Measurements from ENCODE around the gene CPLX1.

Gene CPLX1

DNA sequence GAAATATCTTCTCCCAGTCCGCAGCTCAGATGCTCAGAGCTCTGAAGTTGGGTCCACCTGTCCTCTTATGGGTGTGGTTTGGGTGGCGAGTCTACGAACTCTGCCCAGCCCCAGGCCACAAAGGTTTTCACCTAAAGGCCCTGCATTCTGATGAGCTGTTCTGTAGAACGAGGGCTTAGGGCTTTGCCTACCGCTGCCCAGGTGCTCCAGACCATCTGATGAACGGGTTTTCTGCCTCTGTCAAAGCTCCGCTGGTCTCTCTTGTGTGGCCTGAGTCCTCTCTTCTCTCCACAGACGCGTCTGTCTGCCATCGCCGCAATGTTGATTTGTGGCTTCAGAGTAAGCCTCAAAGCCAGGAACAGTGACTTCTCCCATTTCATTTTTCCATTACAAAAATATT is 28.4 kb upstream of the CPLX1 start:
- DNase-seq, result no peak

- DNase-seq, result no peak
These were observed 27.5 kb upstream of the CPLX1 start for GRCh38 chr4:853416-853781.

- DNase-seq, result no peak
These were observed 25.9 kb upstream of the CPLX1 start for GRCh38 chr4:851701-852430.

DNA sequence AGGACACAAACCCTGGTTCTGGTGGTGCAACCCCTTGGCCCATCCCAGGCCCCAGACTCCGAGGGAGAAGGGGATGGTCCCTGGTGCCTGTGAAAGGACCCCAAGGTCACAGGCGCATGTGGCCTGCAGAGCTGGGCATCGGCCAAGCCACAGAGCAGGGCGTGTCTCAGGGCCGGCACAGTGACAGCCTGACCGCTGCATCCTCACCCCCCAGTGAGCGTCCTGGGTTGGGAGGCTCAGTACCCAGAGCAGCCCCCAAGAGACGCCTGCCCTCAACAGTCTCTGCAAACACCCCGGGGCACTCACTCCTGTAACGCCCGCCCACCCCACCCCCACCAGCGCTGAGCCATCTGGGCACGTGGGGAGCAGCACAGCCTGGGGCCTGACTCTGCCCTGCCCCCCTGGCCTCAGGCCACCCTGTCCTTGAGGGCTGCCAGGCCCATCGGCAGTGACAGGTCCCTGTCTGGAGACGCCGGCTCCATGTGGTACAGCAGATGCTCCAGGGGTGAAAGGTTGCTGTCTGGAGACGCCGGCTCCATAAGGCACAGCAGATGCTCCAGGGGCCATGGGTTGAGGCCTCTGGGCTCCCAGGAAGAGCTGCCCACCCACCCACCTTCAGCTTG is 24.5 kb upstream of the CPLX1 start:
- DNase-seq, result no peak

GRCh38 chr4:849478-850175 is 23.7 kb upstream of the CPLX1 start:
- no peak for DNase-seq

- no peak for DNase-seq
These were observed 23.0 kb upstream of the CPLX1 start for GRCh38 chr4:848803-849477.

GRCh38 chr4:848307-848691 is 22.4 kb upstream of the CPLX1 start:
- no peak for DNase-seq

DNA sequence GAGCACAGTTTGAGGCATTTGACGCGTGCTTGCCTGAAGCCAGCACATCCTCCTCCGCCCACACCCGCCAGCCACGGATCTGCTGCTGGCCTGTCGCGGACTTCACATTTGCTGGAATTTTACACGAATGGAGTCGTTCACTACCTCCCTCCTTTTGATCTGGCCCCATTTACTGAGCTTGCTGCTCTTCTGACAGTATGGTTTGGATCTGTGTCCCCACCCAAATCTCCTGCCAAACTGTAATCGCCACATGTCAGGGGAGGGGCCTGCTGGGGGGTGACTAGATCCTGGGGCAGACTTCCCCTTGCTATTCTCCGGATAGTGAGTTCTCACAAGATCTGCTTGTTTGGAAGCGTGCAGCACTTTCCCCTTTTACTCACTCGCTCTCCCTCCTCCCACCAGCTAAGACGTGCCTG is 19.9 kb upstream of the CPLX1 start:
- DNase-seq, result no peak

DNA sequence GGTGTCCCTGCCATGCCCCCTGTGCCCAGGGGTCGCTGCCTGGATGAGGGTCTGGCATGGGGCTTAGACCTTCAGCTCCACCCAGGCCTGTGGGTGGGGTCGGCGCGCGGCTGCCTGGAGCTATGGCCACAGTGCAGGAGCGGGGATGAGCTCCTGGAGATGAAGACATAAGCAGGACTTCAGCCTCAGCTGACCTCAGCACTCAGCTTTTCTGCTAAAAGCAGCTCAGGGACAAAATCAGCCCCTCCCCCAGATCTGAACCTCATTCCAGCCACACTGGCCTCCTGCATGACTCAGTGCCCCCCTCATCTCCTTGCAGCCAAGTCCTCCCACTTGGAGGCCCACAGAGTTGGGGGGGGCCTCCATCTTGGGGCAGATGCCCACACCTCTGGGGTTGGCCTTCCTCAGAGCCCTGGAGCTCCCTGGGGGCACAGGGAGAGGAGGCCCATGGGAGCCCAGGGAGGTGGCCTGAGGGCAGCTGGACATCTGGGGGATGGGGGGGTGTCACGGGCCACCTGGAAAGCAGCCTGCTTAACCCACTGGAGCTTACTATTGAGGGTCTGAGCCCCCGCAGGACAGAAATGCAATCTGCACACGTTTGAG is 19.4 kb upstream of the CPLX1 start:
- DNase-seq, result no peak

- no peak for DNase-seq
These were observed 18.9 kb upstream of the CPLX1 start for GRCh38 chr4:844752-845232.

DNA sequence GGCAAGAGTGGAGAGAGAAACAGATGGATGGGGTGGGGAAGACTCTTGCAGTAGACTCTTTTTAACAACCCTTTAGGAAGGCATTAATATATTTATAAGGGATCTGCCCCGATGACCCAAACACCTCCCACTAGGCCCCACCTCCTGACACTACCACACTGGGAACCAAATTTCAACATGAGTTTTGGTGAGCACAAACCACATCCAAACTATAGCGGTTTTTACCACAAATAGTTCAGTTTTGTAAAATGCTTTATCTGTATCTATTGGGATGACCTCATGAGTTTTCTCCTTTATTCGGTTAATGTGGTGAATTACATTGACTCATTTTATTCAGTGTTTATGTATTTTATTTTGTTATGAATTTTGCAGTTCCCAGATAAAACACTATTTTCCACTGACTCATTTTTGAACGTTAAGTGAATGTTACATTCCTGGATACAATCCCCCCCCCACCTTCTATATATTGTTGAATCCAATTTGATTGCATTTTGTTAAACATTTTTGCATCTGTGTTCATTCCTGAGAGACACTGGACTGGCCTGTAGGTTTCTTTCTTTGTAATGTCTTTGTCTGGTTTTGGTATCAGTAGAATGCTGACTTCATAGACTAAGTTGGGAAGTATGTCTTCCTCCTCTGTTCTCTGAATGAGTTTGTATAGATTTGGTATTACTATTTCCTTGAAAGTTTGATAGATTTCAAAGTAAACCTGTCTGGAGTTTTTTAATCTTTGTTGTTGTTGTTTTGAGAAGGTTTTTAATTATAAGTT is 13.9 kb upstream of the CPLX1 start:
- DNase-seq, result no peak

GRCh38 chr4:837772-838171 is 11.8 kb upstream of the CPLX1 start:
- DNase-seq, result no peak

DNA sequence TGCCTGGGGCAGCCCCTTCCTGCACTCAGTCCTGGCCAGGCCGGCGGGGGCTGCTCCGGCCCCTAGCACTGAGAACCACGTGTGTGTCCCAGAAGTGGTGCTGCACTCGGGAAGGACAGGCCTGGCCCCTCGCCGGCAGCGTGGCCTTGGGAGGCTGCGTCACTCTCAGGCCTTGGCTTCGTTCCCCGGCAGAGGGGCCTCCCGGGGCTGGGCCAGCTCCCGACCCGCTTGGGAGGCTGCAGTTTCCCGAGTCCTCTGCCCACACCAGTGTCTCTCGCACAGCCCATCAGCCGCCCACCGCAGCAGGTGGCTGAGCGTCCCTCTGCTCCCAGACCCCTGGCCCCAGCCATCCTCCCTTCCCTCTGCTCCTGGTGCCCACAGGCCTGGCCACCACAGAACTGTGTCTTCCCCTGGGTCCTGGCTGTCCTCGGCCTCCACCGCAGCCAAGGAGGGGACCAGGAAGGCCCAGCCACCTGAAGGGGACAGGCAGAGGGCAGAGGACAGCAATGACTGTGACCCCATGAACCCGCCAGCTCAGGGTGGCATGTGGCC is 10.9 kb upstream of the CPLX1 start:
- DNase-seq, result no peak

DNA sequence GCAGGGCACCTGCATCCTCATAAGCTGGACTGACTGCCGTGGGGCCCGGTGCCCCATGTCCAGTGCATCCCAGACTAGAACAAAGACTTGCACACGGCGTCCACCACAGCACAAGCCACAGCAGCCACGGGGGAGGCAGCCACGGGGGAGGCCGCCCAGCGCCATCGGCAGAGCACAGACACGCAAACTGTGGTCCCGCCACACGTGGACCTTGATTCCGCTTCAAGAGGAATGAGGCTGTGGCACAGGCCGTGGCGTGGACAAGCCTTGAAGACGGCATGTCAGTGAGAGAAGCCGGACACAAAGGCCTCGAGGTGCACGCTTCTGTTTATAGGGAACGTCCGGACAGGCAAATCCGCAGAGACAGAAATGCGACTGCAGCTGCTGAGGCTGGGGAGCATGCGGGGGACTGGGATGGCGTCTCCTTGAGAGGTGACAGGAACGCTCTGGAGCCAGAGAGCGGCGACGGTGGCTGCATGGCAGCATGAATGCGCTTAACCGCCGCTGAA is 10.1 kb upstream of the CPLX1 start:
- DNase-seq, result no peak

DNA sequence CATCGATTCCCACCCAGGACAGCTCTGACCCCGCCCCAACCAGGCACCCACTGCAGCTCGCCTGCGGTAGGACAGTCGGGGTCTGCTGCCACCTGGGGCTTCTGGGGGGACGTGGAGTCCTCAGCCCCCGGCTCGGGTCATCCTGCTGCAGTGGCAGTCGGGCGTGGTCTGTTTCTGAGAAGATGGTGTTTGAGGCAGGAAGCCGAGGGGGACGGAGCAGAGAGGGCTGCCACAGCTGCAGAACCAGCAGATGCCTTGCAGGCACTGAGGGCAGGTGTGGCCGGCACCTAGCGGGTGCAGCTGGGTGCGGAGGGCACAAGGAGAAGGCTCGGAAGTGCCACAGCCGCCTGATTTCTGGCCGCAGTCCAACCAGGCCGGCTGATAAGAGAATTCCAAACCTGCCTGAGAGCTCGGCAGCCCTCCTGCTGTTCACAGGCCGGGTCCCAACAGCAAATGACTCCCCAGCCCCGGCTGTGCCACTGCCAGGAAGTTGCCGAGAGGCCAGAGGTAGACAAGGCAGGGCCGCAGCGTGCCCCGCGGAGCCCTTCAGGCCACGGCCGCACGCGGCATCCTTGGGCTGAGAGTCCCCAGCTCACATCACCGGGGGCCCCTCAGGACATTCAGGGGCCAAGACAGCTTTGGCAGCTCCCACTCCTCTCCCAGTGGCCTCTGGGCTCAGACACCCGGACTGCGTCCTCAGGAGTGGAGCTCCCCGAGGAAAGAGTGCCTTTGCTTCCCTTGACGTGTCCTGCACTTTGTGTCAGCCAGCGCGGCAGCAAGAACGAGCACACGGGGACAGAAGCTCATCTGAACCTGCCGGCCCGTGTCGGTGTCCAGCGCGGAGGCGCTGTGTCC is 9.4 kb upstream of the CPLX1 start:
- DNase-seq, result no peak

DNA sequence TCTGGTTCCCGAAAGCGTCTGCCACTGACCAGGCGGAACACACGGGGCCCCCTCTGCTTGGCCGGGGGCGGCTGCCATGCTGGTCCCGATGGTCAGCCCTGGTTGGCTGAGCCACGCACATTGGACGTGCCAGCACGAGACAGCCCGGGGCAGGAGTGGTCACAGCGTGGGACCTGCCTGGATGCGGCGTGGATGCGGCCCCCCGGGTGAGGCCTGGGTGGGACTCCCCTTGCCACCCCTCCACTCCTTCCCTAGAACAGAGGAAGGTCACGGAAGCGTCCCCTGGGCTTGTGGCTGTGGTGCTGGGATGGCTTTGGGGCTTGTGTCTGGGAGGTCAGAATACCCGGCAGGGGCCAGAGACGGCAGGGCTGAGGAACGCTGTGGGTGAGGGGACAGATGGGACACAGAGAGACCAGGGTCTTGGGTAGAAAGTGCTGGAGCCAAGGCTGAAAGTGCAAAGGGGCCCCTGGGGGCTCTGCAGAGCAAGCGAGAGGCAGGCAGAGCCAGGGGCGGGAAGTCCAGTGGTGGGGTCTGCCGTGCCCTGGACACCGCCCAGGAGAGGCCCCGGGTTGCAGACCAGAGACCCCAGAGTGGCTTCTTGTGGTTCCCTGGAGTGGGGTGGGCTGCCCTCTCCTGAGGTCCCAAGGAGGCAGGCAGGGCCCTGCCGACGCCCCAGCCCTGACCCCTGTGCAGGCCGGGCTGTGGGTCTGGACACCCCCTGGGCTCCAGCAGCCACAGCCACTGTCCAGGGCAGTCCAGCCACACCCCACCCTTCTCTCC is 8.6 kb upstream of the CPLX1 start:
- no peak for DNase-seq

DNA sequence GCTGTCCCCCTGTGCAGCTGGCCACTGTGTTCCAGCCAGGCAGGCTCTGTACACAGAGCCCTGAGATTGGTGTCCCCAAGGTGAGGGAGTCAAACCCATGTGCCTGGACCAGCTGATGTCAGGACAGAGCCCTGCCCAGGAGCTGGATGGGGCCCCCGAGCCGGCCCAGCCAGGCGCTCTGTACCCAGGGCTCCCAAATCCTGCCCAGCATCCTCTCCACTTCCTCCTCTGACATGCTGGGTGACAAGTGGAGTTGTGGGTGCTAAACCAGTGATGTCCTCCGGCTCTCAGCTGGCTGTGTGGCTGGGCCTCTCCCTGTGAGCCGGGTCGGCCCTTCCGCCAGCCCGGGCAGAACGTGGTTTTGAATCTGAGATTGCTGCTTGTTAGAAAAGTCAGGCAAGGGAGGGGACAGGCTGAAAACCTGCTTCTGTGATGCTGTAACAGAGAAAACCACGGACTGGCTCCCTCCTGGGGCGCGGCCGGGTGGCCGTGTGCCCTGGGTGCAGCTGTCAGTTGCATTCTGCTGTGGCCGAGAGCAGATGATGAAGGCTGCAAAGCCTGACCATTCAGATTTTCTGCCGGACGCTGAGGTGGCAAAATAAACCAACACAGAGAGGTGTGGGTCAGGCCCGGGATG is 7.9 kb upstream of the CPLX1 start:
- no peak for DNase-seq

DNA sequence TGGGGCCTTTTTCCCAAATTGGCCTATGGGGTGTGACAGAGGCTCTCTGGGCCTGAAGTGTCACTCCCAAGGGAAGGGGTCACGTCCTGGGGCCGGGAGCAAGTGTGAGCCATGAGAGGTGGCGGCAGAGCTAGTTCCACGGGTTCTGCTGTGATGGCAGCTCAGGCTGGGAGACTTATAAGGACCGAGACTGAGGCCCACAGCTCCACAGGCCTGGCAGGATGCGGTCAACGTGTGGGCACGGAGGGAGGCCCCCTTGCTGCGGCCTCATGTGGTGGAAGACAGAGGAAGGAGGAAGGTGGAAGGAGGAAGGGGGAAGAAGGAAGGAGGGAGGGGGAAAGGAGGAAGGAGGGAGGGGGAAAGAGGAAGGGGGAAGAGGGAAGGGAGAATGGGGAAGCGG is 7.2 kb upstream of the CPLX1 start:
- DNase-seq, result peak; percentile 15

- no peak for DNase-seq
These were observed 6.6 kb upstream of the CPLX1 start for GRCh38 chr4:832536-832935.

DNA sequence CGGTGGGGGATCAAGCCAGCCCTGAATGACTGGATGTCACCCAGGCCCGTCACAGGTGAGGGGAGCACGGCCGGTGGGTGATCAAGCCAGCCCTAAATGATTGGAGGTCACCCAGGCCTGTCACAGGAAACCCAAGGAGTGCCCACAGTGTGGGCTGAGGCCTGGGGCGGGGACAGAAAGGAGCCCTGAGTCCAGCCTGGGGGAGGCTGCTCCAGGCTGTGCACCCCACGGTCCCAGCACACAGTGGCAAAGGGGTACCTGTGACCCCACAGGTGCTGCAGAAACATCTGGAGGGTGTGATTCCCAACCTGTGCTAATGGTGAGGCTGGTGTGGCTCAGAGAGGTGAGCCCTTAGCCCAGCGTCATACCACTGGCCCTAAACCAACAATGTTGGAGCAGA is 6.2 kb upstream of the CPLX1 start:
- no peak for DNase-seq

Measured in stimulated activated naive CD4-positive, alpha-beta T cell treated with Interleukin-2 at 50 U/mL for 16 hours (primary cell).